8988T (cell line): ENCODE data around the gene KIAA0586.
"Not testable (repeated sequence)": the region's sequence is repeated elsewhere in the genome, so short reads cannot be mapped to it uniquely, and the experiment has no call there.

Experiments used
- DNase-seq: peaks from one replicate; pipeline ENCODE4 v3.0.0; 2011

The KIAA0586 gene

DNA sequence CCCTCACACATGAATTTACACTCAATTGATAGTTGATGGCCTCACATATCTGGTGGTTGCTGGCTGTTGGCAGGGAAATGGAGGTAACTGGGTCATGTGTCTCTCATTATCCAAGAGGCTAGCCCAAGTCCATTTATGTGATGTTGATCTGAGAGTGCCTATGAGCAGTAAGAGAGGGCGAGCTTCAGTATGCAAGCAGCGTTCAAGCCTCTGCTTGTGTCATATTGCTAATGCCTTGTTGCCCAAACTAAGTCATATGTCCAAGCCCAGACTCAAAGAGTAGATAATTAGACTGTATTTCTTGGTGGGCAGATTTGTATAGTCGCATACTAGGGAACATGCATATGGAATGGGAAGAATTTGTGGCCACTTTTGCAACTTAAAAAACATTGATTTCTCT lies 126.4 kb downstream of the KIAA0586 start:
- no peak for DNase-seq

DNA sequence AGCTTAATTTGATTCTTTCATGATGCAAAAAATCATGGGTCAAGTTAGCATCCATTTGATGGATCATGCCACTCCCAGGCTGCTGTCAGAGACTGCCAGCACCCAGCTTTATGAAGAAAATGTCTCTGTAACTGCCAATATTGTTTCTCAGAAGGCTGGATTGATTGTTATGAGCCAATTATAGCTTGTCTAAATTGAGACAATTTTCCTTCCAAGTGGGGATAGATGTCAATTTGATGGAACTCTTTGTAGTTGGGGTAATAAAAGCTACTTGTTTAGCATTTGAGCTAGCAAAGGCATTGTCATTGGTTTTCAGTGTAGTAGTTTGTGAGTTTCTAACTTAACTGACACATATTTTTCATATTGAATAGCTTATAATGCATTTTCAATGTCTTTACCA lies 128.1 kb downstream of the KIAA0586 start:
- DNase-seq: no peak

DNA sequence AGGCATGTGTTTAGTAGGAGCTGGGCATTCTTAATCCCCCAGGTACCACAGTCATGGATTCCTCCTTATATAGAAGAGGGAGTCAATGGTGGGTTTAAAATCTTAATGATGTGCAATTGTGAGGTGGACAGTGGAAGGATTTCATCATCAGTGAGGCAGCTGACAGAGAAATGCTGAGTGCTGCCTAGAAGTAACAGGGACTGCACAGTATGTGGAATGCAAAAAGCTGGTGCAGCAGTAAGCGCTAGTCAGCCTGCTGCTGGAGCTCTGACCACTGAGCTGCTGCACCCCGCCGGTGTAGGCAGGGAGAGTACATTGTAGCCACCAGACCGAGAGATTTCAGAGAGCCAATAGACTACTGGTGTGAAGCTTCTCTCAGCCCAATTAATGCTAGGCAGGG lies 129.7 kb downstream of the KIAA0586 start:
- DNase-seq: no peak

DNA sequence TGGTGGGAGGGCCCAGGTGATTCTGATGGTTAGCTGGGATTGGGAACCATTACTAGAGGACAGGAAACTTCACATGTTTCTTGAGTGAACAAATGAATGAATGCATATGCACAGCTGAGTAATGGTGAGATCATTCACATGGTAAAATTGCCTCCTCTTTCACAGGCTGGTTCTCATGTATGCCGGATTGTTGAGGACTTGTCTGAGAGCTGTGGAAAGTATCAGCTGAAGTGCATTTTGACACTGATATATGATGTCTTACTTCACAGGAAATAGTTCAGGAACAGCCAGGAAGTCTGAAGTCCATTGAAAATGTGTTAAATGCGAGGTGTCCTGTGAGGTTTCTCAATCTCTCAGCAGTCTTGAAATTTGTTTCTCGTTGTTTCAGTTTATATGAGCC lies 132.7 kb downstream of the KIAA0586 start:
- DNase-seq: no peak

DNA sequence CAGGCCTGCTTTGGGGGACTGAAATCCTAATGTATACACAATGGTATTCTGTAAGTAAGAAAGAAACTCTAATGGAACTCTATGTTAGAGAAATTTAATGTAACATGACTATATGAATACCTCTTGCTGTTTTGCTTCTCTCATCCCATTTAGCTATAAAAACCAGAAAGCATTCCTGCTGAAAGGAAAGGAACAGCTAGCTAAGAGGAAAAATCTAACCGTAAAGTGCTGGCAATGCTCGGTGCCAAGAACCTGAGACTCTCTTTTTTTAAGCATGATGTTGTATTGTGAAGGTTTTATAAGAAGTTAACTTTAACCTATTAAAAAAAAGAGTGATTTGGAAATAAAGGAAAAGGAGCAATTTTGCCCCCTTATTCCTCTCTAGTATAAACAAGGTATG lies 134.6 kb downstream of the KIAA0586 start:
- DNase-seq: no peak

DNA sequence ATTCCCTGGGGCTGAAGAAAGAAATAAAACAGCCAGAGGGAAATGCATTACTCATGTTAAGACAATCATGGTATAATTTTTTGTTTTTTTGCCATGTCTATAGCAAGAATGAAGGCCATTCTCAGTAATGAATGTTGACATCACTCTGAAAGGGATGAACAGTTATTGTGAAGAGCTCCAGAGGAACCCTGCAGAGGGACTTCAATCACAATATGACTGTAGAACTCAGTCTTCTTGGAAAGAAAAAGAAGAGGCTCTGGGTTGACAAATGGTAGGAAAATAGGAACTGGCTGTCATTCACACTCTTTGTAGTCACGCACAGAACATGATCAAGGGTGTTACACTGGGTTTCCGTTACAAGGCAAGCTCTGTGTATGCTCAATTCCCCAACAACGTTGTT lies 136.5 kb downstream of the KIAA0586 start:
- DNase-seq: no peak

DNA sequence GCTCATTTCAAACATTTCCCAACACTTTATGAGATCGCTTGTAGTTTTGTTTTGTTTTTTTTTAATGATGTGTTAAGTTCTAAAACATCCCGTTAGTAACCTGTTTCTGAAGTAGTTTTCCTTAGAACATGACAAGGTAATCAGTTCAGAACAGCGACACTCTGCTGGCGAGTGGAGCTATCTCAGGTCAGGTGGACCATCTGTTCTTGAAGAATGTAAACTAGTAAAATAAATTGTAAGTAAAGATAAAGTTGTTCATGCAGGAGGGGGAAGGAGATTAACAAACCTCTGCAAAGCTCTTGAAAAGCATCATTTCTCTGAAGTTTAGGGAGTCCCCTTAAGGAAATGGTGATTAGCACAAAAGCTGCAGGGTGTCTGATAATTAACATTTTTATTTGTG lies 138.3 kb downstream of the KIAA0586 start:
- no peak for DNase-seq

DNA sequence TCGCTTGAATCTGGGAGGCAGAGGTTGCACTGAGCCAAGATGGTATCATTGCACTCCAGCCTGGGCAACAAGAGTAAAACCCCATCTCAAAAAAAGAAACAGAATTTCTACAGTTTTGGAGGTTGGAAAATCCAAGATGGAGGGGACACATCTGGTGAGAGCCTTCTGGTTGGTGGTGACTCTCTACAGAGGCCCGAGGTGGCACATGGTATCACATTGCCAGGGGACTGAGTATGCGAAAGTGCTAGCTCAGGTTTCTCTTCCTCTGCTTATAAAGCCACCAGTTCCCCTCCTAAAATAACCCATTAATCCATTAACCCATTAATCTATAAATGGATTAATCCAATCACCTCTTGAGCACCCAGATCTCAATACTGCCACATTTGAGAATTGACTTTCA lies 139.5 kb downstream of the KIAA0586 start:
- no peak for DNase-seq

DNA sequence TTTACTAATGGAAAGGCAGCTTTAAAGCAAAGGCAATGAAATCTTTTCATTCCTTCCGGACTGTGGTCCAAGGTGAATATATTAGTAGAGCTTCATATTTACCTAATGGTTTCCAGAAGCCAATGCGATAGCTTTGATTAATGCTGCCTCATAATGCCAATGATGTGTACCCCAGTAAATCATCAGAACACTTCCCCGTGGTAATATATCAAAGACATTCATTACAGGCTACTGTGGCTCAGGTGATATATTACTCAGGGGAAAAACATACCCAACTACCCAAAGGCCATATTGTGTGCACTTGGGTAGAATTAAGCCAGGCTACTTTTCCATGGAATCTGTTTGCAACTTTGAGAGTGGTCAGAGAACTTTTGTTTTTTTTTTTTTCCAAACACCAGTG lies 140.8 kb downstream of the KIAA0586 start:
- DNase-seq: no peak

DNA sequence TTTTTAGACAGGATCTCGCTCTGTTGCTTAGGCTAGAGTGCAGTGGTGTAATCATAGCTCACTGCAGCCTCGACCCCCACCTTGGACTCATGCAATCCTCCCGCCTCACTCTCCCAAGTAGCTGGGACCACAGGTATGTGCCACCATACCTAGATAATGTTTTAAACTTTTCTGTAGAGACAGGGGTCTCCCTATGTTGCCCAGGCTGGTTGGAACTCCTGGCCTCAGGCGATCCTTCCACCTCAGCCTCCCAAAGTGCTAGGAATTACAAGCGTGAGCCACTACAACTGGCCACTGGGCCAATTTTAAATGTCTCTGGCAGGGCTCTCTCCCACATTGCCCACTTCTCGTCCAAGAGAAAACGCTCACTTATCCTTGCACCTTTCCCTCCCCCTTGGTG lies 143.7 kb downstream of the KIAA0586 start:
- DNase-seq: no peak

DNA sequence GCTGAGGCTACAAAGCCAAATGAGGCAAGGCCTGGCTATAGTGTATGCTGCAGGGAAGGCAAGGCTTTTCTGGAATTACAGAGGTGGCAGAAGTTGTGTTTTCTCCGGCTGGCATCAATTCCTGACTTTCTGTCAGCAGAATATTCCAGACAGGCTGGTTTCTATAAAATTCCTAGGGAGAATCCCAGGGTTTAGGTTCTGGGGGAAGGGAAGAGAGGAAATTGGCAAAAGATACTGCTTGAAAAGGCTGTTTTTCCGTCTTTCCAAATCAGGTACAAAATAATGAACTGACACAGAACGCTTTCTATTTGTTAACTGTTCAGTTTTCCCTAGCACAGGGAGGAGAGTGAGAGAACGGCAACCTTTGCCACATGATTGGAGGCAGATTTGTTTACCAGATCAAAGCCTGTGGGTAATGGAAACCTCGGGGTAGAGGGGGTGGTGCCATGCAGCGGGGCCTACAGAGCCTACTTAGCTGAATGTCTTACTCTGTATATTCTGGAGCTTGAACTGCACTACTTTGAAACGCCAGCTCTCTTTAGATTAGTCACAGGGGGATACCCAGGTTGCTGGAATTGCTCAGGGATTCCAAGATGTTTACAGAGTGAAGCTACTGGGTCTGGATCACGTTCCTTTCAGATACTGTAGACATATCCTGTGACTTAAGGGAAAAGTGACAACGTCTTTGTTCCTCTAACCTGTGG lies 144.4 kb downstream of the KIAA0586 start:
- no peak for DNase-seq

DNA sequence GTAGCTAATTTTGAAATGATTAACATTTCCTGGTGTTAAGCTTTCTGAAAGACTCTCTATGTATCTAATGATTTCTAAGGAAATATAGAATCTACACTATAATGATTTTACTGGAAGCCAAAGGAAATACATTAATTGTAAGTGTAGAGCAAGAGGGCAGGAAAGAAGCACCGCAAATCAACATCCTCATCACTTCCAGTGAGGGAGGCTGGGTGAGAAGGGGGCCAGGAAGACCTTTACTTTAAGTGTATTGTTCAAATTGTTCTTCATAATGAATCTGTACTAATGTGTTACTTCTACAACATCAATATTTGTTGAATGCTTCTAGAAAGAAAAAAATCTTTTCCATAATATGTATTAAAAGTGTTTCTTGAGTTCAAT lies 144.9 kb downstream of the KIAA0586 start:
- DNase-seq: no peak

DNA sequence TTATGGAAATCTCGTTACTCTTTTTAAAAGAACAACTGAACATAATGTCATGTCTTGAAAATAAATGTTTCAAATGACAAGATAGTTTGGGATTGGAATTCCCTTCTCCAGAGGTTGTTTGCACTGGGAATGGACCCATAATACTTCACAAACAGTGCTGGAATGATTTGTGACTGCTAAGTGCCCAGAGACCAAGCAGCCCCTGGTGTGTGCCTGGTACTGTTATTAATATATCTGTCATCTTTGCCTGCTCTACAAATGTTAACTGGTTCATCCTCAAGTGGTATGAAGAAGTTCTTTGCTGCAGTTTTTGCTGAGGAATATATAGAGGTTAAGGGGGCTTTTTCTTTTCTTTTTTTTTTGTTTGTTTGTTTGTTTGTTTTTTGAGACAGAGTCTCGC lies 145.3 kb downstream of the KIAA0586 start:
- no peak for DNase-seq

DNA sequence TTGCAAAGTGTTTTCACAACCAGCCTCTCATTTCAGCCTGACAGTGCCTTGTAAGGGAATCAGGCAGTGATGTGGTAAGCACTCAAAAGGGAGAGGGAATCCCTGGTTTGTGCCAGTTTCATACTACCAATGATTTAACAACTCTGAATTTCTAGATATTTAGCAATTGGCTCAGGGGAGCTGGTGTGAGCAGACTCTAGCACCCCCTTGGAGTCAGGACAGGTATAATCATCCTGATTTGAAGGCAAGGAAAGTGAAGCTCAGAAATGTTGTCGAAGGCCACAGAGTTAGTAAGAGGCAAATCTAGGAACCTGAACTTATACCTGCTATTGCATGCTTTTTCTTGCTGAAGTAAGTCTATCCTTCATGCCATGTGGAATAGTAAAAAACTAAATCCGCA lies 147.1 kb downstream of the KIAA0586 start:
- DNase-seq: no peak

DNA sequence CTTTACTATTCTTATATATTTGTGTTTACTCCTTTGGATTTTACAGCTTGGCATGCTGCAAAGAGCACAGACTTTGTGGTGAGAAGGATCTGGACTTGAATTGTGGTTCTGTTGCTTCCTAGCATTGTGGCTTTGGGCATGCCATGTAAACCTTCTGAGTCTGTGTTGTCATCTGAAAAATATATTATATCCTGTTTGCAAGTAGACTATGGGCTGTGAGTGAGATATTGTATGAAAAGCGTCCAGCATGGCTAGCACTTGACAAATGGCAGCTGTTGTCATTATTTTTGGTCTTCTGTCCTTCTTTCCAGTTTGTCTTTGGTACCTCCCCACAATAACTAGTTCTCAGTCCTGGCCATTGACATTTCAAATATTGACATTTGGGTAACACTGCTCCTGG lies 148.4 kb downstream of the KIAA0586 start:
- no peak for DNase-seq

DNA sequence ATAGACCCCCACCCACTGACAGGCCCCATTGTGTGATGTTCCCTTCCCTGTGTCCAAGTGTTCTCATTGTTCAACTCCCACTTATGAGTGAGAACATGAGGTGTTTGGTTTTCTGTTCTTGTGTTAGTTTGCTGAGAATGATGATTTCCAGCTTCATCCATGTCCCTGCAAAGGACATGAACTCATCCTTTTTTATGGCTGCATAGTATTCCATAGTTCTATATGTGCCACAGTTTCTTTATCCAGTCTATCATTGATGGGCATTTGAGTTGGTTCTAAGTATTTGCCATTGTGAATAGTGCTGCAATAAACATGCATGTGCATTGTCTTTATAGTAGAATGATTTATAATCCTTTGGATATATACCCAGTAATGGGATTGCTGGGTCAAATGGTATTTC lies 152.5 kb downstream of the KIAA0586 start:
- not testable (repeated sequence) for DNase-seq

DNA sequence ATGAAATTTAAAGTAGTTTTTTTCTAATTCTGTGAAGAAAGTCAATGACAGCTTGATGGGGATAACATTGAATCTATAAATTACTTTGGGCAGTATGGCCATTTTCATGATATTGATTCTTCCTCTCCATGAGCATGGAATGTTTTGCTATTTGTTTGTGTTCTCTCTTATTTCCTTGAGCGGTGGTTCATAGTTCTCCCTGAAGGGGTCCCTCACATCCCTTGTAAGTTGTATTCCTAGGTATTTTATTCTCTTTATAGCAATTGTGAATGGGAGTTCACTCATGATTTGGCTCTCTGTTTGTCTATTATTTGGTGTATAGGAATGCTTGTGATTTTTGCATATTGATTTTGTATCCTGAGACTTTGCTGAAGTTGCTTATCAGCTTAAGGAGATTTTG lies 153.9 kb downstream of the KIAA0586 start:
- not testable (repeated sequence) for DNase-seq

DNA sequence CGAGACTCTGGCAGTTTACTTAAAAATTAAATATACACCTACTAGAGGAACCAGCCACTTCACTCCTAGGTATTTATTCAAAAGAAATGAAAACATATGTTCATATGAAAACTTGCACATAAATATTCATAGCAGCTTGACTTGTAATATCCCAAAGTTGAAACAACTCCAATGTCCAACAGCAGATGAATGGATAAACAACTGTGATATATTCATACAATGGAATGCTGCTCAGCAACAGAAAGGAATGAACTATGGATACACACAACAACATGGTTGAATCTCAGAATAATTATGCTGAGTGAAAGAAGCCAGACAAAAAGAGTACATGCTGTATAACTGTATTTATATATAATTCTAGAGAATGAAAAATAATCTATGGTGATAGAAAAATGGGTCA lies 156.9 kb downstream of the KIAA0586 start:
- no peak for DNase-seq

DNA sequence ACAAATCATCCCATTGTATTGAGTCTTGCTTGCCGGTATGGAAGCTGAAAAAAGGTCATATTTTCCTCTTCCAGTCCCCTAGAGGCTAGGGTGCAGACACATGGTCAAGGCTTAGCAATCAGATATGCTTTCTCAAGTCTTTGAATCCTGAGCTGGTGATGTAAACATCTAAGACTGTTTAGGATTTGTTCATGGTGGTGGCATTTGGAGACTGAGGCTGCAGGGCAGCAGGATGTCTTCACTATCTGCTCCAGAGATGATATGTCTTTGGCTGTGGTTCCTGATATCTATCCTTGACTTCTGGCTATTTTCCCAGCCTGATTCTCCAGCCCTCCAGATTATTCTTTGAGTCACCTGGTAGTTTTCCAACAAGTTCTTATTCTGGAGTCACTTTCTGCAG lies 159.8 kb downstream of the KIAA0586 start:
- no peak for DNase-seq

DNA sequence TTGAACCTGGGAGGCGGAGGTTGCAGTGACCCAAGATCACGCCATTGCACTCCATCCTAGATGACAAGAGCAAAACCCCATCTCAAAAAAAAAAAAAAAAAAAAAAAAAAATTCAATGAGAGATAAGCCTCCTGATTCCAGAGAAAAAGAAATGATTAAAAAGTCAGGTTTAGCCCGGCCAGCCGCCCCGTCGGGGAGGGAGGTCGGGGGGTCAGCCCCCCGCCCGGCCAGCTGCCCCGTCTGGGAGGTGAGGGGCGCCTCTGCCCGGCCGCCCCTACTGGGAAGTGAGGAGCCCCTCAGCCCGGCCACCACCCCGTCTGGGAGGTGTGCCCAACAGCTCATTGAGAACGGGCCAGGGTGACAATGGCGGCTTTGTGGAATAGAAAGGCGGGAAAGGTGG lies 160.8 kb downstream of the KIAA0586 start:
- DNase-seq: not testable (repeated sequence)

DNA sequence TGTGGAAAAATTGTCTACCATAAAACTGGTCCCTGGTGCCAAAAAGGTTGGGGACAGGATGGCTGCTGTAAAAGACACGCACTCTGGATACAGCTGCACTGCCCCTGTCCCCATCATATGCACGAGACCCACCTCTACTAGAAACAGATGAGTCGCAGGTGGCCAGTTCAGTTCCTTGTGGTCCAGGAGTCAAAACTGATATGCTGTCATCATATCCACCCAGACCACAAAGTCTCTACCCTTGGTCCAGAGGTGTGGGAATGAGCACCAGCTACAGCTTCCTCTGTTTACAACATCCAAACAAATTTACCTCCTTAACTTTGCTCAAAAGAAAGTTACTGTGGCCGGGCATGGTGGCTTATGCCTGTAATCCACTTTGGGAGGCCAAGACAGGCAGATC lies 166.5 kb downstream of the KIAA0586 start:
- DNase-seq: no peak

DNA sequence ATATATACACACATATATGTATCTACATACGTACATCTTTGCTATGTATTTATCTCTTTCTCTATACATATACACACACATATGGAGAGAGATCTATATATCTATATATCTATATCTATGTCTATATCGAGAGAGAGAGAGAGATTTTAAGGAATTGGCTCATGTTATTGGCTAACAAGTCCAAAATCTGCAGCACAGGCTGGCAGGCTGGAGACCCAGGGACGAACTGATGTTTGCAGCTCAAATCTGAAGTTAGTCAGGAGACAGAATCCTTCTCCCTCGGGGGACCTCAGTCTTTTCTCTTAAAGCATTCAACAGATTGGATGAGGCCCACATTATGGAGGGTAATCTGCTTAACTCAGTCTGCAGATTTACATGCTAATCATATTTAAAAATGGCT lies 169.5 kb downstream of the KIAA0586 start:
- no peak for DNase-seq

DNA sequence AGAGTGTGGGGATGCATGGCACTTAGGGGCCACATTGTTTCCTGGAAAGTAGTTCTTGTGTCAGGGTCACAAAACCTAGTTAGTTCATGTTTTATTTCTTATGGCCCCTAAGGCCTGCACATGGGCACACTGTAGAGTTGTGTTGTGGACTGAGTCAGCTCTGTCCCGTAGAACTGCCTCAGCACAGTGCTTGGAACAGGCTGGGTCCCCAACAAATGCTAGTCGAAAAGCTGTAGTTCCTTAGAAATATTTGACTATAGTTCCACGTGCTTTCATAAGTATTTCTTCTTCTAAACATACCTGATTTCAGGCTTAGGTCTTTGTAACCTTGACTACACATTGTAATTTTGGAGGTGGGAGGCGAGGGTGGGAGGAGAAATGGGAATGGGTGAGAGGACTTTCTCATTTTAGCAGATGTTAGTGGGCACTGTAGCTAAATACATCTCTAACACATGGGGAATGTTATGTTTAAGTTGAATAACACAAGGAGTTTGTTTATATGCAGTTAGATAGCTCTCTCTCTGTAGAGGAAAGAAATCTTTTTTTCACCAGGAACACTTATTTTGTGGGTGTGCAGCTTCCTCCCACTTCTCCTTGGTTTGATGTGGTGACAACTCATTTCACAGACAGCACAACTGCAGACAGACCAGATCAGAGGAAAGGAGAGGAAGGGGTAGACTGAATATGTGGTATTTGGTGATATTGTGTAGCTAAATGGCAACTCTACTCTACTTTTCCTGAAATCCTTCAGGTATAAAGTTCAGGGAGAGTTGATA lies 170.7 kb downstream of the KIAA0586 start:
- DNase-seq: no peak

DNA sequence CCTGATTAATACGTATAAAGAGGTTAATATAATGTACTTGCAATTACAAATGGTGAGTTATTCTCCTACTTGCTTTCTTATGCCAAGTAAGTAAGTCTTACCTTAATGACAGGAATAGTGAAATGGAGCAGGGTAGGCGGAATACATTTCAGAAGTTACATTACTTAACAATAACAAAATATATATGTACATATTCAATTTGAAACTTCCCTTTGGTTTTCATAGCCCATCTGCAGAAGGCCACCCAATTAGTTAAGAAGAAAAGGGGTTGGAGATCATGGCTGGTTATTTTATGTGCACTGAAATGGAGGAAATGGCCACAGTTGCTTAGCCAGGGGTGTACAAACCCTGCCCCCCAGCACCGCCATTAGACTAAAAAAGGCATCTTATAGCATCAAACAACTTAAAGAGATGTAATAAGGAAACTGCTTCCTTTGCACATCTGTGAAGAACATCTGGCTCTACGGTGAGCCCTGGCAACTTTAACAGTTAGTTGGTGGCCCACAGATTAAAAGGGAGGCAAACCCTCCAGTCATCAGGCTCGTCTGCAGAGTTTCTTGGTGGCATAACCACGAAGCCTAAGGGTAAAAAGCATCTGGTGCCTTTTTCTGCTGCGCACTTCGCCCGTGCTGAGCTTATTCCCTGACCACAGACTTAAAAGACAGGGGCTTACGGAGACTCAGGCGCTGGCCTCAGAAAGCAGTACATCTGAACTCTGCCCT lies 171.4 kb downstream of the KIAA0586 start:
- no peak for DNase-seq
